Measurements from ENCODE around the gene LPIN1. TPM values are rescaled to one million over a fixed set of nuclear protein-coding genes. Genes with fewer than 3 reads are reported as not detected.

Gene LPIN1
- polyA plus RNA-seq, 1 experiment, result 20.8 TPM

DNA sequence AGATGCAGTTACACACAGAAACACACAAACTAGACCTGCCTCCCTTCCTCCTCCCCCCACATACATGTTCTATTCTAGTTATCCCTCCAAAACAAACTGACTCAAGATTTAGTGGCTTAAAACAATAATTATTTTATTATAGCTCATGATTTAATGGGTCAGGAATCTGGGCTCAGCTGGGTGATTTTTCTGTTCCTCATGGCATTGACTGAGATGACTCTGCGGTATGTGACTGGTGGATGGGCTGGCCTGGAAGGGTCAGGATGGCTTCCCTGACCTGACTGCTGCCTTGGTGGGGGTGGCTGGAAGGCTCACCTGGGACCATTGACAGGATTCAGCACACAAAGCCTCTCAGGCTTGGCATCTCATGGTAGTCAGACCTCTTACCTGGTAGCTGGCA, 42.7 kb upstream of the LPIN1 start:
- H3K27me3 ChIP-seq (ENCODE audit: control insufficient read depth, insufficient read depth, low read length), result no peaks in the 10 kb centered on the region
- ChIA-PET POLR2A (no interaction called here), CTCF (interaction anchor here (1.2 to 2.6 kb wide), 4 partner anchors 8 to 35 kb away, joined by 3 to 9 read pairs (median 4); no protein-coding TSS in a partner anchor)
- H3K36me3 ChIP-seq (ENCODE audit: control insufficient read depth, insufficient read depth, low read length), result no peaks in the 10 kb centered on the region
- no peak for DNase-seq (ENCODE audit: low read depth)
- TF ChIP-seq, protein P1, sequence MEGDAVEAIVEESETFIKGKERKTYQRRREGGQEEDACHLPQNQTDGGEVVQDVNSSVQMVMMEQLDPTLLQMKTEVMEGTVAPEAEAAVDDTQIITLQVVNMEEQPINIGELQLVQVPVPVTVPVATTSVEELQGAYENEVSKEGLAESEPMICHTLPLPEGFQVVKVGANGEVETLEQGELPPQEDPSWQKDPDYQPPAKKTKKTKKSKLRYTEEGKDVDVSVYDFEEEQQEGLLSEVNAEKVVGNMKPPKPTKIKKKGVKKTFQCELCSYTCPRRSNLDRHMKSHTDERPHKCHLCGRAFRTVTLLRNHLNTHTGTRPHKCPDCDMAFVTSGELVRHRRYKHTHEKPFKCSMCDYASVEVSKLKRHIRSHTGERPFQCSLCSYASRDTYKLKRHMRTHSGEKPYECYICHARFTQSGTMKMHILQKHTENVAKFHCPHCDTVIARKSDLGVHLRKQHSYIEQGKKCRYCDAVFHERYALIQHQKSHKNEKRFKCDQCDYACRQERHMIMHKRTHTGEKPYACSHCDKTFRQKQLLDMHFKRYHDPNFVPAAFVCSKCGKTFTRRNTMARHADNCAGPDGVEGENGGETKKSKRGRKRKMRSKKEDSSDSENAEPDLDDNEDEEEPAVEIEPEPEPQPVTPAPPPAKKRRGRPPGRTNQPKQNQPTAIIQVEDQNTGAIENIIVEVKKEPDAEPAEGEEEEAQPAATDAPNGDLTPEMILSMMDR (IDR thresholded peaks at IDR 0.05; ENCODE audit: insufficient read depth, low read depth, low read length), result no peak
- H3K4me3 ChIP-seq (ENCODE audit: low read depth, low read length), result no peak overlapping the region

- no peak for DNase-seq (ENCODE audit: low read depth)
- Histone ChIP-seq H3K36me3 (ENCODE audit: control insufficient read depth, insufficient read depth, low read length) (no peaks in the 10 kb centered on the region), H3K4me3 (ENCODE audit: low read depth, low read length) (no peak overlapping the region), H3K27me3 (ENCODE audit: control insufficient read depth, insufficient read depth, low read length) (no peaks in the 10 kb centered on the region)
- CTCF ChIA-PET, result interaction anchor here (1.0 to 2.6 kb wide), 2 partner anchors 17 to 80 kb away, joined by 3 to 6 read pairs; no protein-coding TSS in a partner anchor
- TF ChIP-seq, protein P1 (IDR thresholded peaks at IDR 0.05; ENCODE audit: insufficient read depth, low read depth, low read length), result no peak
- POLR2A ChIA-PET, result no interaction called here
These were observed 41.4 kb upstream of the LPIN1 start for GRCh38 chr2:11705063-11705462.

DNA sequence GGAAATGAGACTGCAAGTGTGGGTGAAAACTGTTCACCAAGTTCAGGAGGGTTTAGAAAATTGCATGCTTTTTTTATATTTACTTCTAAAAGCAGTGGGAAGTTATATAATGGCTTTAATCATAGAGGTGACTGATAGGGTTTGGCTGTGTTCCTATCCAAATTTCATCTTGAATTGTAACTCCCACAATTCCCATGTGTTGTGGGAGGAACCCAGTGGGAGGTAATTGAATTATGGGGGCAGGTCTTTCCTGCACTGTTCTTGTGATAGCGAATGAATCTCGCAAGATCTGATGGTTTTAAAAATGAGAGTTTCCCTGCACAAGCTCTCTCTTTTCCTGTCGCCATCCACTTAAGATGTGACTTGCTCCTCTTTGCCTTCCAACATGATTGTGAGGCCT, 40.7 kb upstream of the LPIN1 start:
- H3K4me3 ChIP-seq (ENCODE audit: low read depth, low read length), result no peak overlapping the region
- TF ChIP-seq, protein P1 (IDR thresholded peaks at IDR 0.05; ENCODE audit: insufficient read depth, low read depth, low read length), result no peak
- no peaks in the 10 kb centered on the region for H3K36me3 ChIP-seq (ENCODE audit: control insufficient read depth, insufficient read depth, low read length)
- no peak for DNase-seq (ENCODE audit: low read depth)
- no peaks in the 10 kb centered on the region for H3K27me3 ChIP-seq (ENCODE audit: control insufficient read depth, insufficient read depth, low read length)
- POLR2A ChIA-PET, result no interaction called here
- CTCF ChIA-PET, result interaction anchor here (1.5 kb wide), 1 partner anchor 18 kb away, joined by 5 read pairs; no protein-coding TSS in a partner anchor

- H3K4me3 ChIP-seq (ENCODE audit: low read depth, low read length), result no peak overlapping the region
- TF ChIP-seq, protein P1 (IDR thresholded peaks at IDR 0.05; ENCODE audit: insufficient read depth, low read depth, low read length), result no peak
- H3K36me3 ChIP-seq (ENCODE audit: control insufficient read depth, insufficient read depth, low read length), result no peaks in the 10 kb centered on the region
- ChIA-PET POLR2A (no interaction called here), CTCF (interaction anchor here (0.6 to 3.0 kb wide), 5 partner anchors 11 to 76 kb away, joined by 3 to 16 read pairs (median 4); no protein-coding TSS in a partner anchor)
- no peaks in the 10 kb centered on the region for H3K27me3 ChIP-seq (ENCODE audit: control insufficient read depth, insufficient read depth, low read length)
- no peak for DNase-seq (ENCODE audit: low read depth)
These were observed 38.3 kb upstream of the LPIN1 start for GRCh38 chr2:11708106-11708505.

DNA sequence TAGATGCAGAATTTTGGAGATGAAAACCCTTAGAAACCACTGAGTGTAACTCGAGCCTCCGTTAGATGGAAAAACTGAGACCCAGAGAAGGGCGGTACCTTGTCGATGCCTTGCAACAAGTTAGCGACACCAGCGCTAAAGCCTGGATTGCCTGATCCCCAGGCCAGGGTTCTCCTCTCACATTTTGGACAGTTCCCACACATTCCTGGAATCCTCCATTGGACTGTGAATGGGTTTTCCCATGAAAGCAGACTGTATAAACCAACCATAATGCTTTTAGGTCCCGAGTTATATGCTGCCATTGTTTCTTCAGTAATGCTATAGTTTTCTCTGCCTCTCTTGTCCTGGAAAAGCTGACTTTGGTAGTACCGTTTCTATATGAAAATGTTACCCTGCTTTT, 37.1 kb upstream of the LPIN1 start:
- Histone ChIP-seq H3K4me3 (ENCODE audit: low read depth, low read length) (no peak overlapping the region), H3K27me3 (ENCODE audit: control insufficient read depth, insufficient read depth, low read length) (no peaks in the 10 kb centered on the region), H3K36me3 (ENCODE audit: control insufficient read depth, insufficient read depth, low read length) (no peaks in the 10 kb centered on the region)
- POLR2A ChIA-PET, result no interaction called here
- TF ChIP-seq, protein P1 (IDR thresholded peaks at IDR 0.05; ENCODE audit: insufficient read depth, low read depth, low read length), result no peak
- no peak for DNase-seq (ENCODE audit: low read depth)
- CTCF ChIA-PET, result interaction anchor here (1.7 to 3.0 kb wide), 2 partner anchors 16 kb away, joined by 10 to 16 read pairs; no protein-coding TSS in a partner anchor

All from BJ (cell line).